Neutrophil (primary cell): Measurements from ENCODE around the gene SUSD1.

ENCODE experiments used
- H3K27ac ChIP-seq: fragments of 200-600 bp; sonication (generic); 2 replicates; pipeline ENCODE4 v1.5.1; 2016; ENCODE audit warnings: mild to moderate bottlenecking, moderate library complexity
- H3K27me3 ChIP-seq: fragments of 200-600 bp; sonication (generic); 2 replicates; pipeline ENCODE4 v1.6.0; 2016; ENCODE audit warnings: mild to moderate bottlenecking
- H3K36me3 ChIP-seq: fragments of 200-600 bp; sonication (generic); 2 replicates; pipeline ENCODE4 v1.5.1; 2017
- H3K4me1 ChIP-seq, 2 experiments: fragments of 200-600 bp in 1 of 2; sonication (generic) in 1 of 2; 1 replicate in 1 of 2; 2 replicates in 1 of 2; pipeline versions ENCODE4 v1.5.1 to v1.6.1; 2013 to 2016; ENCODE audit warnings: low read depth in 1 of 2, low read length in 1 of 2, mild to moderate bottlenecking in 1 of 2, moderate library complexity in 1 of 2; ENCODE audit not compliant: control insufficient read depth in 1 of 2, insufficient read depth in 1 of 2
- H3K4me3 ChIP-seq, 2 experiments: fragments of 200-600 bp in 1 of 2; sonication (generic) in 1 of 2; 1 replicate in 1 of 2; 2 replicates in 1 of 2; pipeline ENCODE4 v1.5.1; 2013 to 2016; ENCODE audit warnings: low read depth in 1 of 2, low read length in 1 of 2, mild to moderate bottlenecking in 1 of 2, moderate library complexity in 1 of 2
- H3K9me3 ChIP-seq: fragments of 200-600 bp; sonication (generic); 2 replicates; pipeline ENCODE4 v1.5.1; 2016
- CTCF ChIP-seq: fragments of 200-600 bp; sonication (generic); IDR thresholded peaks from 2 replicates; pipeline ENCODE4 v1.5.1; 2016; ENCODE audit warnings: antibody characterized with exemption

Gene SUSD1

GRCh38 chr9:112034216-112034611 is 140.9 kb downstream of the SUSD1 start:
- no peaks in the 10 kb centered on the region for H3K27me3 ChIP-seq
- no peaks in the 10 kb centered on the region for H3K9me3 ChIP-seq
- TF ChIP-seq CTCF = no peak
- peaks cover 0 to 10% of the 10 kb centered on the region in 2 experiments for H3K4me1 ChIP-seq
- H3K36me3 ChIP-seq = peaks cover 7% of the 10 kb centered on the region
- no peak overlapping the region for H3K27ac ChIP-seq
- no peak overlapping the region for H3K4me3 ChIP-seq

- no peak for TF ChIP-seq CTCF
- no peaks in the 10 kb centered on the region for H3K27me3 ChIP-seq
- H3K36me3 ChIP-seq = peaks cover under 1% of the 10 kb centered on the region
- no peak overlapping the region for H3K4me3 ChIP-seq
- no peak overlapping the region for H3K27ac ChIP-seq
- no peaks in the 10 kb centered on the region for H3K9me3 ChIP-seq
- H3K4me1 ChIP-seq = peaks cover 0 to 10% of the 10 kb centered on the region in 2 experiments
These were observed 141.6 kb downstream of the SUSD1 start for GRCh38 chr9:112033237-112034215.

GRCh38 chr9:112032743-112033142 is 142.4 kb downstream of the SUSD1 start:
- Histone ChIP-seq H3K4me3 (no peak overlapping the region), H3K4me1 (peaks cover 0 to 8% of the 10 kb centered on the region in 2 experiments), H3K9me3 (no peaks in the 10 kb centered on the region), H3K27me3 (no peaks in the 10 kb centered on the region), H3K36me3 (no peaks in the 10 kb centered on the region), H3K27ac (no peak overlapping the region)
- TF ChIP-seq CTCF = no peak

GRCh38 chr9:112032009-112032408 is 143.1 kb downstream of the SUSD1 start:
- Histone ChIP-seq H3K4me3 (no peak overlapping the region), H3K27ac (no peak overlapping the region), H3K9me3 (no peaks in the 10 kb centered on the region), H3K27me3 (no peaks in the 10 kb centered on the region), H3K36me3 (no peaks in the 10 kb centered on the region), H3K4me1 (peaks cover 0 to under 1% of the 10 kb centered on the region in 2 experiments)
- no peak for TF ChIP-seq CTCF

GRCh38 chr9:112031400-112031799 is 143.7 kb downstream of the SUSD1 start:
- Histone ChIP-seq H3K27me3 (no peaks in the 10 kb centered on the region), H3K4me3 (no peak overlapping the region), H3K9me3 (no peaks in the 10 kb centered on the region), H3K27ac (no peak overlapping the region), H3K36me3 (no peaks in the 10 kb centered on the region), H3K4me1 (no peaks in the 10 kb centered on the region)
- no peak for TF ChIP-seq CTCF
